Measurements from ENCODE around the gene ALKBH5. TPM values are rescaled to one million over a fixed set of nuclear protein-coding genes. Genes with fewer than 3 reads are reported as not detected.

ALKBH5 gene
- total and polyA plus RNA-seq, 10 of the 15 experiments (the other 5 are each of a cell fraction or from before 2014, with no cell fraction given) = 13.7 to 99.9 (median 52.4) TPM

GRCh38 chr17:18185391-18185790, 1.8 kb downstream of the ALKBH5 start (continued):
- TF ChIP-seq ZBTB40 (IDR thresholded peaks at IDR 0.05; ENCODE audit: borderline replicate concordance) (no peak), BCL11A (IDR thresholded peaks at IDR 0.05; ENCODE audit: low read depth, low read length) (no peak)

- Histone ChIP-seq H3K79me2 (ENCODE audit: control insufficient read depth, insufficient read depth, low read length) (peaks cover 72% of the 10 kb centered on the region), H3K9ac (ENCODE audit: control insufficient read depth, insufficient read depth, low read length) (peak overlapping the region; percentile 89), H3K4me2 (ENCODE audit: control insufficient read depth, insufficient read depth) (peak overlapping the region; percentile 95), H3K9me3 (replicated peaks; ENCODE audit: control insufficient read depth, insufficient read depth, low read length) (no peaks in the 10 kb centered on the region), H3K4me1 (ENCODE audit: control insufficient read depth, insufficient read depth, low read length) (peaks cover 10% of the 10 kb centered on the region), H2AFZ (ENCODE audit: control insufficient read depth, low read depth, low read length) (no peak overlapping the region), H3K27ac (ENCODE audit: control insufficient read depth, insufficient read depth) (peak overlapping the region; percentile 59), H4K20me1 (ENCODE audit: control insufficient read depth, insufficient read depth) (peaks cover 21% of the 10 kb centered on the region), H3K4me3 (peak overlapping the region; percentile 83), H3K27me3 (replicated peaks in 1 of 2; ENCODE audit: control insufficient read depth in 2 of 2, insufficient read depth in 2 of 2, low read length in 1 of 2) (no peaks in the 10 kb centered on the region), H3K36me3 (ENCODE audit: control insufficient read depth in 2 of 2, insufficient read depth in 2 of 2, low read length in 1 of 2) (peaks cover 4 to 13% of the 10 kb centered on the region in 2 experiments)
- DNase-seq (ENCODE audit: low read depth, low spot score) (no peak), ATAC-seq (peak; percentile 5), FAIRE-seq (no peak)
- no TSS peak for BruUV-seq (replicated peaks)
- CTCF ChIA-PET = interaction anchor here (0.9 to 5.3 kb wide), 8 partner anchors 10 to 201 kb away, joined by 3 to 43 read pairs (median 4); no protein-coding TSS in a partner anchor
- SMC1A ChIA-PET (ENCODE audit: uncharacterized antibody, unreplicated experiment) = interaction anchor here (1.3 to 1.7 kb wide), 5 partner anchors 10 to 97 kb away, joined by 3 to 5 read pairs (median 4); no protein-coding TSS in a partner anchor
- POLR2A ChIA-PET = interaction anchor here (1.4 kb wide), 1 partner anchor 28 kb away, joined by 4 read pairs; no protein-coding TSS in a partner anchor
- RAD21 ChIA-PET (ENCODE audit: unreplicated experiment) = interaction anchor here (0.8 to 1.9 kb wide), 4 partner anchors 20 to 46 kb away, joined by 3 to 9 read pairs (median 4); no protein-coding TSS in a partner anchor
- WGBS (ENCODE audit: insufficient coverage, insufficient replicate concordance, low lambda C conversion rate, missing lambda C conversion rate) = 37% methylated on average over 10 of the region's 10 CpGs
- intact Hi-C loops (cut with micrococcal nuclease; ENCODE audit: unreplicated experiment) (loop anchor here (2.0 kb wide), 1 partner anchor 45 kb away; no protein-coding TSS in a partner anchor), in situ Hi-C loops (cut with MboI) (no loop called here)
- TF ChIP-seq ZBTB4 (CRISPR knock-in tag; IDR thresholded peaks at IDR 0.05) (no peak), ZBED1 (IDR thresholded peaks at IDR 0.05; ENCODE audit: borderline replicate concordance) (no peak), KAT2A (conservative IDR thresholded peaks at IDR 0.05; ENCODE audit: control insufficient read depth, low read depth, low read length) (no peak), POLR2A (IDR thresholded peaks at IDR 0.05; ENCODE audit: low read depth, low read length) (0 out of 2 replicates have a peak, but pooled peaks have one; percentile 36), CHD4 (IDR thresholded peaks at IDR 0.05) (no peak), CHD2 (IDR thresholded peaks at IDR 0.05; ENCODE audit: borderline replicate concordance, low read depth, low read length) (no peak), BCL3 (IDR thresholded peaks at IDR 0.05; ENCODE audit: borderline replicate concordance, insufficient read depth, low read depth, low read length, poor library complexity, severe bottlenecking) (no peak), YY1 (IDR thresholded peaks at IDR 0.05; ENCODE audit: low read depth, low read length) (0 out of 2 replicates have a peak, but pooled peaks have one; percentile 22), PKNOX1 (IDR thresholded peaks at IDR 0.05) (no peak)
Measured at GRCh38 chr17:18185832-18186626, 2.4 kb downstream of the ALKBH5 start.

Measured in GM12878 (cell line).